ENCODE data around the gene CYP4F11.
"Not testable (repeated sequence)": the region's sequence is repeated elsewhere in the genome, so short reads cannot be mapped to it uniquely, and the experiment has no call there.

CYP4F11 gene

DNA sequence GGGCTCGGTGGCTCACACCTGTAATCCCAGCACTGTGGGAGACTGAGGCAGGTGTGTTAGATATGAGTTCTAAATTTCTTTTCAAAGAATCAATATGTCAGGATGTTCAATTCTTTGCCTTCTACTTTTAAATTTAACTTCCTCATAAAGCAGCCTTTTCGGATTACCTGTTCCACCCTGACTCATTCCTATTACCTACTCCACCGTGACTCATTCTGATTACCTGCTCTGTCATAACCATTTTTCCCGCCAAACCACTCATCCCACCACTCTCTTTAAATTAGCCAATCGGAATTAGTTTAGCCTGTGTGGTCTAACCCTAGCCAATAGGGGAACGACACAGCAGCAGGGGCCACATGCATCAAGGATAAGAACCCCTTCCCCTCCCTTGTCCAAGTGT is 60.6 kb downstream of the CYP4F11 start:
- not testable (repeated sequence) for DNase-seq

- no peak for DNase-seq
Measured at GRCh38 chr19:15871570-15871969, 62.8 kb downstream of the CYP4F11 start.

- no peak for DNase-seq
Measured at GRCh38 chr19:15869873-15870272, 64.5 kb downstream of the CYP4F11 start.

GRCh38 chr19:15869109-15869555 is 65.2 kb downstream of the CYP4F11 start:
- no peak for DNase-seq

- no peak for DNase-seq
Measured at GRCh38 chr19:15866636-15867035, 67.7 kb downstream of the CYP4F11 start.

DNA sequence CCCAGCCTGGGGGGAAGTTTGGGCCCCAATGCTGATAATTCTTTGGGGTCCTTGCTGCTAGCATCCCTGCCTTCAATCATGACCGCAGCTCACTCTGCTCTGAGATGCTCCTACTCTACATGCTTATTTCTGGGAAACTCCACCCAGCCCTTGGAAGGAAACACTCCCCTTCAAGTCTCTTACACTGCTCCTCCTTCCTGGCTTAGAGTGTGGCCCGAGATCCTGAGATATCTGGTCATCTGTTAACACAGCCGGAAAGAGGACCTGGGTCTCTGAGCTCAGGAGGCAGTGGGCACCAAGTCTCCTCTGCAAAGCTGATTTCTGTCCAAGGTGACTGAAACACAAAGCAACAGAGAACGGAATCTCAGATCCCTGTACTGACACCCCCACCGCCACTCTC is 69.5 kb downstream of the CYP4F11 start:
- no peak for DNase-seq

DNA sequence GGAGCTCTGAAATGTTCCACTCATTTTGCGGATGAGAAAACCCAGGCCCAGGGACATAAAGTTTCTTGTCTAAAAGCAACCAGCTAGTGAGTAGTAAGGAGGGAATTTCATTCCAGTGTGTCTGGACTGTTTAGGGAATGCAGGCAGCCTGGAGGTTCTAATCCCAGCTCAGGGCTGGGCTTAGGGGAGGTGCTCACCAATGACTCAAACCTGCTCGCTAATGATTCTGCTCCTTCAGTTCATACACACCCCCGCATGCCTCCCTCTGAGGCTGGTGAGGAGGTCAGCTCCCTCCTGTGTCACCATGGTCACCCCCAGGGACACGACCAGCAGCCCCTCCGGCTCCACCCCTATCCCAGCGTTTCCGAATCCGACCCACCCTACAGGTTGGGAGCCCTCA is 71.1 kb downstream of the CYP4F11 start:
- DNase-seq: no peak

- DNase-seq: no peak
Measured at GRCh38 chr19:15862444-15862843, 71.9 kb downstream of the CYP4F11 start.

All from NCI-H345 (cell line).